HL-60 (cell line): Measurements from ENCODE around the gene MRPL32.

Experiments used
- GABPA ChIP-seq: IDR thresholded peaks from 2 replicates; pipeline ENCODE4 v1.6.1; 2012; ENCODE audit warnings: low read depth
- POLR2AphosphoS5 ChIP-seq: IDR thresholded peaks from 2 replicates; pipeline ENCODE4 v1.6.1; 2012; ENCODE audit warnings: low read depth
- SPI1 ChIP-seq: IDR thresholded peaks from 2 replicates; pipeline ENCODE4 v1.6.1; 2012; ENCODE audit warnings: low read depth, mild to moderate bottlenecking, borderline replicate concordance
- TF ChIP-seq, protein P1 (sequence below): IDR thresholded peaks from one replicate; pipeline ENCODE4 v1.5.1; 2011; ENCODE audit warnings: low read length, control low read depth, inconsistent platforms; ENCODE audit not compliant: insufficient read depth
- TF ChIP-seq, protein P2 (sequence below): IDR thresholded peaks from 2 replicates; pipeline ENCODE4 v1.6.1; 2012; ENCODE audit warnings: low read depth; ENCODE audit not compliant: insufficient replicate concordance

DNA sequence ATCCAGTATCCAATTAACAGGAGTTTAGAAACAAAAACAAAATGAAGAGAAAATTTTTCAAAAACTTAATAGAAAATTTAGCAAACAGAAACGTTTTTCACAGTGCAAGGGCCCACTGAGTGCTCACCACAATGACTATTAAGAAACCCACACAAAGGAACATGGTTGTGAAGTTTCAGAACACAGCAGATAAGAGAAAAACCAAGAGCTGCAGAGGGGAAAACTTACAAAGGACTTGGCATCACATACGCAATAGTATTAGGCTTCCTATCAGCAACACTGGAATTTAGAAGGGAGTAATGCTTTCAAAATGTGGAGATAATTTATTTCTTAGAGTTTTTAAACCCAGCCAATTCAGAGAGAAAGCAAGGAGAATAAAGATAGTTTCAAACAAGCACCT lies 18.6 kb upstream of the MRPL32 start:
- TF ChIP-seq POLR2AphosphoS5, result no peak
- TF ChIP-seq, protein P1, sequence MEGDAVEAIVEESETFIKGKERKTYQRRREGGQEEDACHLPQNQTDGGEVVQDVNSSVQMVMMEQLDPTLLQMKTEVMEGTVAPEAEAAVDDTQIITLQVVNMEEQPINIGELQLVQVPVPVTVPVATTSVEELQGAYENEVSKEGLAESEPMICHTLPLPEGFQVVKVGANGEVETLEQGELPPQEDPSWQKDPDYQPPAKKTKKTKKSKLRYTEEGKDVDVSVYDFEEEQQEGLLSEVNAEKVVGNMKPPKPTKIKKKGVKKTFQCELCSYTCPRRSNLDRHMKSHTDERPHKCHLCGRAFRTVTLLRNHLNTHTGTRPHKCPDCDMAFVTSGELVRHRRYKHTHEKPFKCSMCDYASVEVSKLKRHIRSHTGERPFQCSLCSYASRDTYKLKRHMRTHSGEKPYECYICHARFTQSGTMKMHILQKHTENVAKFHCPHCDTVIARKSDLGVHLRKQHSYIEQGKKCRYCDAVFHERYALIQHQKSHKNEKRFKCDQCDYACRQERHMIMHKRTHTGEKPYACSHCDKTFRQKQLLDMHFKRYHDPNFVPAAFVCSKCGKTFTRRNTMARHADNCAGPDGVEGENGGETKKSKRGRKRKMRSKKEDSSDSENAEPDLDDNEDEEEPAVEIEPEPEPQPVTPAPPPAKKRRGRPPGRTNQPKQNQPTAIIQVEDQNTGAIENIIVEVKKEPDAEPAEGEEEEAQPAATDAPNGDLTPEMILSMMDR, result no peak
- TF ChIP-seq GABPA, result no peak
- TF ChIP-seq, protein P2, sequence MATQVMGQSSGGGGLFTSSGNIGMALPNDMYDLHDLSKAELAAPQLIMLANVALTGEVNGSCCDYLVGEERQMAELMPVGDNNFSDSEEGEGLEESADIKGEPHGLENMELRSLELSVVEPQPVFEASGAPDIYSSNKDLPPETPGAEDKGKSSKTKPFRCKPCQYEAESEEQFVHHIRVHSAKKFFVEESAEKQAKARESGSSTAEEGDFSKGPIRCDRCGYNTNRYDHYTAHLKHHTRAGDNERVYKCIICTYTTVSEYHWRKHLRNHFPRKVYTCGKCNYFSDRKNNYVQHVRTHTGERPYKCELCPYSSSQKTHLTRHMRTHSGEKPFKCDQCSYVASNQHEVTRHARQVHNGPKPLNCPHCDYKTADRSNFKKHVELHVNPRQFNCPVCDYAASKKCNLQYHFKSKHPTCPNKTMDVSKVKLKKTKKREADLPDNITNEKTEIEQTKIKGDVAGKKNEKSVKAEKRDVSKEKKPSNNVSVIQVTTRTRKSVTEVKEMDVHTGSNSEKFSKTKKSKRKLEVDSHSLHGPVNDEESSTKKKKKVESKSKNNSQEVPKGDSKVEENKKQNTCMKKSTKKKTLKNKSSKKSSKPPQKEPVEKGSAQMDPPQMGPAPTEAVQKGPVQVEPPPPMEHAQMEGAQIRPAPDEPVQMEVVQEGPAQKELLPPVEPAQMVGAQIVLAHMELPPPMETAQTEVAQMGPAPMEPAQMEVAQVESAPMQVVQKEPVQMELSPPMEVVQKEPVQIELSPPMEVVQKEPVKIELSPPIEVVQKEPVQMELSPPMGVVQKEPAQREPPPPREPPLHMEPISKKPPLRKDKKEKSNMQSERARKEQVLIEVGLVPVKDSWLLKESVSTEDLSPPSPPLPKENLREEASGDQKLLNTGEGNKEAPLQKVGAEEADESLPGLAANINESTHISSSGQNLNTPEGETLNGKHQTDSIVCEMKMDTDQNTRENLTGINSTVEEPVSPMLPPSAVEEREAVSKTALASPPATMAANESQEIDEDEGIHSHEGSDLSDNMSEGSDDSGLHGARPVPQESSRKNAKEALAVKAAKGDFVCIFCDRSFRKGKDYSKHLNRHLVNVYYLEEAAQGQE, result no peak
- no peak for TF ChIP-seq SPI1
